Hepatic stellate cell (primary cell): Measurements from ENCODE around the gene WIPF3.
A peak's percentile ranks its signal among the peaks of the same experiment; 100 is the strongest.

Experiments
- DNase-seq: peaks from one replicate; pipeline ENCODE4 v3.0.0; 2011; ENCODE audit warnings: low spot score

WIPF3 gene

GRCh38 chr7:29847916-29848315 lies 41.6 kb downstream of the WIPF3 start:
- DNase-seq, result no peak

DNA sequence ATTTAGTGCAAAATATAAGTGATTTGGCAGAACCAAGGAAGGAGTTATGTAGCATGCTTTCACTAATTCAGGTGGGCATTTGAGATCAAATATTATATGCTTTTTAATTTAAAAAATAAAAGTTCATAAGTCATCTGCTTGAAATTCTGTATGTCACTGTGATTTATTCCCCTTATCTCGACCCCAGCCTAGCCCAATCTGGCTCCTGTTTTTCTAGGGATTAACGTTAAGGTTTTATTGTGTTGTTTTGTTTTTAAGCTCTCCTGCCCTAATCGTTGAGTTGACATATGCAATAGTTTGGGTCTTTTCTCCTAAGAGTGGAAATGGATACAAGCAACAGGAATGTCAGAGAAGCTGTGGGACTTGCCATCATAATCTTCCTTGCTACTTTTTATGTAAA lies 42.6 kb downstream of the WIPF3 start:
- no peak for DNase-seq

DNA sequence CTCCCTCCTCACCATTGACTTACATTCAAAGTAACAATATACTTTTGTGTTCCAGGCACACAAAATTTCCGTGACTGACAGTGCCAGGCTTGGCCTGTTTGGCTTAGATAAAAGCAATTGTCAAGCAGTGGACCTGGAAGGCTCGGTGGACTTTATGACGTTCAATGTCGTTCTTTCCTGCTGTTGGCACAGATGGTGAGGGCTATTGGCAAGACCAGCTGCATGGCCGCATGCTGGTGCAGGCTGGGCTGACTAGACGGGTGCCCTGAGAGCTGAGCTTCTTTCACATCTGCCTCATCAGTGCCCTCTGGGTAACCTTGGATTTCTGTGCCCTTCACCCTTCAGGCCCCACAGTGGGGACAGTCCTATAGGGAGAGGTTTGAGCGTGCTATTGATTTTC lies 45.2 kb downstream of the WIPF3 start:
- DNase-seq, result no peak

GRCh38 chr7:29852457-29852856 lies 46.1 kb downstream of the WIPF3 start:
- DNase-seq, result no peak

DNA sequence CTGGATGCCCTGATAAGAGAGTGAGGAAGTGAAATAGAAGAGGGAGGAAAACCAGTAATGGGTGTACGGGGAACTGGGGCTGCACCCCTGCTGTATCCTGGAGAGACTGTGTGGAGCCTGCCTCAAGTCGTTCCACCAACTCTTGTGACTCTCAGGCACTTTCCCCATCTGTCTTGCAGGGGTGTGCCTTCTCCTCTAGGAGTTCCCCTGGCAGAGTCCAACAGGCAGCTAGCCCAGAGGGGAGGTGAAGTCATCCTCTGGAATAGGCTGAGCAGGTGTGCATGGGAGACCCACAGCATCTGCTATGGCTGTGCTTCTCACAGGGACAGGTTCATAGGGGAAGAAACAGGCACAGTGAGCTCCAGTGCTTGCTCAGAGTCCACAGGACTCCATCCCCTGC lies 46.8 kb downstream of the WIPF3 start:
- no peak for DNase-seq

- DNase-seq, result no peak
Measured at GRCh38 chr7:29853789-29854188, 47.5 kb downstream of the WIPF3 start.

- DNase-seq, result no peak
Measured at GRCh38 chr7:29854257-29854938, 48.1 kb downstream of the WIPF3 start.

- DNase-seq, result no peak
Measured at GRCh38 chr7:29857654-29858053, 51.3 kb downstream of the WIPF3 start.

- no peak for DNase-seq
Measured at GRCh38 chr7:29858191-29858951, 52.1 kb downstream of the WIPF3 start.

- no peak for DNase-seq
Measured at GRCh38 chr7:29859104-29859503, 52.8 kb downstream of the WIPF3 start.

- no peak for DNase-seq
Measured at GRCh38 chr7:29859524-29860185, 53.3 kb downstream of the WIPF3 start.

- no peak for DNase-seq
Measured at GRCh38 chr7:29860186-29860585, 53.9 kb downstream of the WIPF3 start.

DNA sequence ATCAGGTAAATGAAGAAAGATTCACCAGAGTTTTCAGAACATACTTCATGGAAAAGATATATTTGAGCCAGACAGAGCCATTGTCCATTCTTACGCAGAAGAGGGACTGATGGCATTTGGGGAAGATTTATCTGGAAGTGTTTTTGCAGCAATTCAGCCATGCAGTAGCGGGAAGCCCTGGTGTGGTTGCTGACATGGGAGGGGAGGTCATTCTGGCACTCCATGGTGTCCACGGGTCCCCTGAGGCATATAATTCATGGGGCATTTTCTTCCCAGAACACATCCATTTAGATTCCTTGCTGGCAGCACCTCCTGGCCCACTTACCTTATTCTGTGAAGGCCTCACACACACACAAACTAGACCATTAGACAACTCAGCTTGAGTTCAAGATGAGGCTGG lies 55.6 kb downstream of the WIPF3 start:
- no peak for DNase-seq

DNA sequence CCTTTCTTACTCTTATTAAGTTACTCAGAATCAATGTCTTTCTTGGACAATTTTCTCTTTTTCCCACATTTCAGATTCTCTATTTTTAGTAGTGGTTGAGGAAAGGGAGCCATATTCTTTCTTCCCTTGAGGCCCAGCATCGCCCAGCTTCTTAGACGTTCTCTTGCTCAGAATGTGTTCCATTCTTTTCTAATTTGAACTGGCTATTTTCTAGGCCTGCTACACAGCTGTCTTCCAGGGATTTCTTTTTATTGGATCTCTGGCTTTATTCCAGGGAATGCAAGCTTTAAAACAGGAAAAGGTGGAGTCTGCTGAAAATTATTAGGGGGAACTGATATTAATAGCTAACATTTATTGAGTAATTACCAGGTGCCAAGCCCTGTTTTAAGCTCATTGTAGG lies 58.3 kb downstream of the WIPF3 start:
- no peak for DNase-seq

- DNase-seq, result peak; percentile 80
Measured at GRCh38 chr7:29865526-29865925, 59.2 kb downstream of the WIPF3 start.

DNA sequence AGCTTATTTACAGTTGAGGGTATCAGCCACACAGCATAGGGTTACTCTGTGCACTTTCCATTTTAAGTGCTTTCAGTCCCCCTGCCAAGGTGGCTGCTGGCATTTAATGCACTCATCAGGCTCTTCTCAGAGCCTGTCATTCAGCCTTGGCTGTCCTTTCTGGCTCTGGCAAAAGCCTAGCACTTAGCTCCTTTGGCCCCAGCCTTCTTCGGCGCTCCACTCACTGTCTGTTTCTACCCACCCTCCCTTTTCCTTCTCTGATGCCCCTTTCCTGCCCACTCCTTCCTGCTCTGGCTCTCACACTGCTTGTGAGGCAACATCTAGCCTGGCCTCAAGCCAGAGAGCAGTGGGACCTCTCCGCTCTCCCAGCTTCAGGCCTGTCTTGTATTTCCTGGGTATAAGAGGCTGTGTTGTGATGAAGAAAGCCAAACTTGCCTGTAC lies 60.2 kb downstream of the WIPF3 start:
- no peak for DNase-seq

- peak; percentile 78 for DNase-seq
Measured at GRCh38 chr7:29871787-29872398, 65.6 kb downstream of the WIPF3 start.

- DNase-seq, result no peak
Measured at GRCh38 chr7:29873644-29874294, 67.5 kb downstream of the WIPF3 start.

DNA sequence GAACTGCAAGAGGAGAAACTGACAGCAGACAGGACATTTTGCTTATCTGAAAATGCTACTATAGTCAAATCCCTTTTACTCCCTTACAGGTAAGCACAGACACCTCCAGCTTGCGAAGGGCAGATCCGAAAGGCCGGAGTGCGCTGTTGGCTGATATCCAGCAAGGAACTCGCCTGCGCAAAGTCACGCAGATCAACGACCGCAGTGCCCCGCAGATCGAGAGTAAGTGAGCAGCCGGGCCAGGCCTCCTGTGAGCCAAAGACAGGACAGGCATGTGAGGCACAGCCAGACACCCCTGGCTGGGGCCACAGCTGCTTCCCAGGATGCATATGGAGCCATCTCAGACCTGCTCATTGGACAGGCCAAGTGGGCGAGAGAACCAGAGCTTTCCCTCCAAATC lies 69.4 kb downstream of the WIPF3 start:
- DNase-seq, result no peak

DNA sequence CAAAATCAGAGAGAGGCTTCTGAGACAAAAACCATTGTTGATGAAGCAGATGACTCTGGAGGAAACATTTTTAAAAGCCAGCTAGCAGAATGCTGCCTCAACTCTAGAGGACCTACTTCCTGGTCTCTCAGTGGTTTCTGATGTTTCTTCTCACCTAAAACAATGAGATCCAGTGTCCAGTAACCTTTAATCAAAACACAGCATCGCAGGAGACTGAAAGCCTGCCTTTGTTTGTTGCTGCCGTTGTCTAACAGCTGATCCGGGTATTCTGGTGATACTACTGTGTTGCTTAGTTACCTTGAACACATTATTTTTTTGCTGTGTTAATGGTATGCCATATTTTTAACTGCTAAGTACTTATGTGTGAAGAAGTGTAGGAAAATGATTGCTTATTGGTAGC lies 70.9 kb downstream of the WIPF3 start:
- DNase-seq, result no peak

DNA sequence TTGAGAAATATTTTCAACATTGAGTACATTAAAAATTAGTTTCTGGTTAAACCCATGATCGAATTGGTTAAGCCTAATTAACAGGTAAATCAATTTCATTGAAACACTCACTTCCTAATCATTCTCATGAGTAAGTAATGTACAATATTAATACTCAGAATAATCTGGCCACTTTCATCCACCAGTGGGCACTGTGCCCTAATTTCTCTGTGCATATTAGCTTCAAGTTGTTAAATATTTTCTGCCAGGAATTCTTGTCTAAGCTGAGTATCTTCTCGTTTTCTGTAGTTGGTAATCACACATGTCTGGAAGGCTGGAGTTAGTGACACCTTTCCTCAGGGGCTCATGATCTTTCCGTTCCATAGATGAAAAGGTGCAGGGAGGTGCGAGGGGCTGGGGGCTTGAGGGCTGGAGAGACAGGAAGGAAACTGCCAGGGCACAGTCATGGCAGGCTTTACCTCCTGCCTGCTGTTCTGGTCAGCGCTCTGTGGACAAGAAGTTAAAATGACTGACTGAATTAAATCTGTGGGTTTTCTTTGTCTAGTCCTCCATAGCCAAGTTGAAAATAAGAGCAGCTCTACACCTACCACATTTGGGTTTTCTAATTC lies 71.9 kb downstream of the WIPF3 start:
- DNase-seq, result peak; percentile 60

DNA sequence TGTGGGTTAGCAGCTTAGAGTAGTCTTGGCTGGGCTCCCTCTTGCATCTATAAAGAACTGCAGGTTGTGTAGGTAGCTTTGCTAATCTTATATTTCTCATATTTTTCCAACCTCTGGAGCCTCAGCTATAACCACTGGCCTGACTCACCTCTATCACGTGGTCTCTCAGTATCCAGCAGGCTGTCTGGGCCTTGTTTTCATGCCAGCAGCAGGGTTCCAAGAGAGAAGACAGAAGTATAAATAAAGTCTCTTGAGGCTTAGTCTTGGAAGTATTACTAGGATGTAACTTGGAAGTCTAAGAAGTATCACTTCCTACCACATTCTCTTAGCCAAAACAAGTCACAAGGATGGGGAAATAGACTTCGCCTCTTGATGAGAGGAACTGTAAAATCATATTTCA lies 73.3 kb downstream of the WIPF3 start:
- peak; percentile 38 for DNase-seq
